HFFc6 (cell line): ENCODE data around the gene TBL1Y. TPM values are rescaled to one million over a fixed set of nuclear protein-coding genes. Genes with fewer than 3 reads are reported as not detected.

ENCODE experiments used
- DNase-seq: peaks from one replicate; pipeline ENCODE4 v3.0.0-alpha.2; 2018
- H3K27ac Mint-ChIP-seq: 2 replicates; pipeline ENCODE4 v1.8.0; 2020; ENCODE audit warnings: mild to moderate bottlenecking, mixed read lengths
- H3K27me3 Mint-ChIP-seq: 2 replicates; pipeline ENCODE4 v1.8.0; 2021; ENCODE audit warnings: mild to moderate bottlenecking, moderate library complexity, mixed read lengths; ENCODE audit not compliant: insufficient read depth
- H3K36me3 Mint-ChIP-seq: 2 replicates; pipeline ENCODE4 v1.8.0; 2021; ENCODE audit warnings: low read depth, mixed read lengths
- H3K4me1 Mint-ChIP-seq: 2 replicates; pipeline ENCODE4 v1.8.0; 2020; ENCODE audit warnings: low read depth, mixed read lengths
- H3K4me3 Mint-ChIP-seq: 2 replicates; pipeline ENCODE4 v1.8.0; 2020; ENCODE audit warnings: mild to moderate bottlenecking, moderate library complexity, mixed read lengths
- H3K9me3 Mint-ChIP-seq: 2 replicates; pipeline ENCODE4 v1.8.0; 2020; ENCODE audit warnings: mild to moderate bottlenecking, mixed read lengths
- total RNA-seq, 6 experiments: library from RNA; stranded (reverse); fragmentation: NEBNext Ultra II Directional; extraction: Animal tissue kit (Norgen Biotek cat#: 25700); gene quantifications; 2 replicates in 1 of 6; 3 replicates in 5 of 6; pipeline ENCODE4 v1.2.3, GENCODE V29; 2021
- TF ChIP-seq, protein P1 (sequence below): fragments of 200-600 bp; sonication (generic); IDR thresholded peaks from 2 replicates; pipeline ENCODE4 v1.5.0; 2021; ENCODE audit warnings: antibody characterized with exemption, mild to moderate bottlenecking

The TBL1Y gene
- total RNA-seq, 6 experiments from 2014 or later, result not detected

DNA sequence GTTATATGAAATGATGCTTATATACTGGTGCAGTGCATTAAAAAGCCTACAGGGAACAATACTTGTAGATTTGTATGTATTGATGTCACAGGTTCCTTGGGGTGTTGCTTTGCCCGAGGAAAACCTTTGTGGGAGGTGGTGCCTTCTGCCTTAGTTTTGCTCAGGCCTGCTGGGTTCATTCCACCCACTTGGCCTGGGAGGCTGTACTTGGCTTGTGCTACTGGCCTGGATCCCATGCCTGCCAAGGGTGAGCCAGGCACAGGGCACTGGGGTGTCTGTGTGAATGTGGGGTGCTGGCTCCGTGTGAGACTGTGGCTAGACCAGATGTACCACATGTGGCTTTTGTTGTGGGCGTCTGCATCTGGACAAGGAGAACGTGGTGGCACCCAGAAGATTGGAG lies 17.8 kb downstream of the TBL1Y start:
- no peaks in the 10 kb centered on the region for H3K36me3 Mint-ChIP-seq
- TF ChIP-seq, protein P1, sequence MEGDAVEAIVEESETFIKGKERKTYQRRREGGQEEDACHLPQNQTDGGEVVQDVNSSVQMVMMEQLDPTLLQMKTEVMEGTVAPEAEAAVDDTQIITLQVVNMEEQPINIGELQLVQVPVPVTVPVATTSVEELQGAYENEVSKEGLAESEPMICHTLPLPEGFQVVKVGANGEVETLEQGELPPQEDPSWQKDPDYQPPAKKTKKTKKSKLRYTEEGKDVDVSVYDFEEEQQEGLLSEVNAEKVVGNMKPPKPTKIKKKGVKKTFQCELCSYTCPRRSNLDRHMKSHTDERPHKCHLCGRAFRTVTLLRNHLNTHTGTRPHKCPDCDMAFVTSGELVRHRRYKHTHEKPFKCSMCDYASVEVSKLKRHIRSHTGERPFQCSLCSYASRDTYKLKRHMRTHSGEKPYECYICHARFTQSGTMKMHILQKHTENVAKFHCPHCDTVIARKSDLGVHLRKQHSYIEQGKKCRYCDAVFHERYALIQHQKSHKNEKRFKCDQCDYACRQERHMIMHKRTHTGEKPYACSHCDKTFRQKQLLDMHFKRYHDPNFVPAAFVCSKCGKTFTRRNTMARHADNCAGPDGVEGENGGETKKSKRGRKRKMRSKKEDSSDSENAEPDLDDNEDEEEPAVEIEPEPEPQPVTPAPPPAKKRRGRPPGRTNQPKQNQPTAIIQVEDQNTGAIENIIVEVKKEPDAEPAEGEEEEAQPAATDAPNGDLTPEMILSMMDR, result no peak
- no peak for DNase-seq
- H3K9me3 Mint-ChIP-seq, result no peaks in the 10 kb centered on the region
- H3K27me3 Mint-ChIP-seq, result no peaks in the 10 kb centered on the region
- no peak overlapping the region for H3K4me3 Mint-ChIP-seq
- no peak overlapping the region for H3K27ac Mint-ChIP-seq
- H3K4me1 Mint-ChIP-seq, result no peaks in the 10 kb centered on the region

DNA sequence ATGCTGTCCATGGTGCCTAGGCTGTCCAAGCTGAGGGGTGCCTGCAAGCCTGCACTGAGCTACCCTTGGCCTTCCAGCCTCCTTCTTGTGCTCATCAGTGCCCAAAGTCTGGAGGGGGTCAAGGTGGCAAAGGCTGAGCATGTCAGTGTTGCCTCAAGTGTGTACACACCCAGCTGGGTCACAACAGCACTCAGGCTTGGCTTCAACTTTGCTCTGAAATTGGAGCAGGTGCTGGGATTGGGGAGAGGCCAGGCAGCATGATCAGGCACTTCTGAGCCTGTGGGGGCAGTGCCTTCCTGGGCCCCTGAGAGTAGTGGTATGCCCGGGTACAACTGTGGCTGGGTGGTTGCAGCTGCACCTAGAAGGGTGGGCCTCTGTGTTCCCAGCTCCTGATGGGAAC lies 18.7 kb downstream of the TBL1Y start:
- Mint-ChIP-seq H3K36me3 (no peaks in the 10 kb centered on the region), H3K27me3 (no peaks in the 10 kb centered on the region), H3K4me3 (no peak overlapping the region), H3K4me1 (no peaks in the 10 kb centered on the region), H3K27ac (no peak overlapping the region), H3K9me3 (no peaks in the 10 kb centered on the region; the same call in 1 of the 2 replicates)
- TF ChIP-seq, protein P1, result no peak
- no peak for DNase-seq

DNA sequence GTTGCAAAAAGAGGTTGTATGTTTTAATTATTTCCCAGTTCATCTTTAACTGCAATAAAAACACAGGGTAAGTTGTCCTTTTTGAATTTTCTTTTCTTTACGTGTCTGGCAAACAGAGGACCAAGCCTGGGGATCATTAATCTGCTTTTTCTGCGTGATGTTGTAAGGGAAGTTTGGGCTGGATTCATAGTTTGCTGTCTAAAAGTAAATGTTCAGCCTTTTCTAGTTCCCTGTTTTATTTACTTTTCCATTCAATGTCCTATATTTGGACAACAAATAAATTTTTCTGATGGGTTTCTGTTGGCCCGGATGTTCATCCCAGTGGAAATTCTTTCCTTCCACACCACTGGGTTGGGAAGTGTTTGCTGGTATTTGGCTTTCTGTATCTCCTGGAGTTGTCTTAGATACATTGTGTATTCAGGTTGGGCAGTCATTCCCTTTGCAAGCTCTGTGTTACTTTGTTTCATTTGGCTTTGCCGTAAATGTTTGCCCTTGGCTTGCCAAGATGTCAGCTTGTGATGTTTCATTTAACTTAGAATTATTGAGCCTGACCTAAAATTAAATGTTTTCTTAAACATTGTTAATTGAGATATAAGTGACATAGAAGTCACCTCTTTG lies 21.4 kb downstream of the TBL1Y start:
- TF ChIP-seq, protein P1, result no peak
- Mint-ChIP-seq H3K36me3 (no peaks in the 10 kb centered on the region), H3K27ac (no peak overlapping the region), H3K9me3 (no peaks in the 10 kb centered on the region; the same call in 1 of the 2 replicates), H3K27me3 (no peaks in the 10 kb centered on the region), H3K4me3 (no peak overlapping the region), H3K4me1 (no peaks in the 10 kb centered on the region)
- DNase-seq, result no peak

DNA sequence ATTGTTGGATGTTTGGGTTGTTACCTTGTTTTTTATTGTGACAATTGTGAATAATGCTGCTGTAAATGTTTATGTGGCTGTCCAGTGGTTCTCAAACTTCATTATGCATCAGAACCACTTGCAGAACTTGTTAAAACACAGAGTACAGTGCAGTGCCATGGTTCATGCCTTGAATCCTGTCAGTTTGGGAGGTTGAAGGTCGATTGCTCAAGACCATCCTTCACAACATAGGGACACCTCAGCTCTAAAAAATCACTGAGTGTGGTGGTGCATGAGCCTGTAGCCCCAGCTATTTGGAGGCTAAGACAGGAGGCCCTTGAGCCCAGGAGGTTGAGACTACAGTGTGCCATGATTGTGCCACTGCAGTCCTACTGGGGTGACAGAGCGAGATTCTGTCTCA lies 25.0 kb downstream of the TBL1Y start:
- H3K9me3 Mint-ChIP-seq, result no peaks in the 10 kb centered on the region; the same call in 1 of the 2 replicates
- DNase-seq, result no peak
- H3K4me3 Mint-ChIP-seq, result no peak overlapping the region
- no peaks in the 10 kb centered on the region for H3K36me3 Mint-ChIP-seq
- no peaks in the 10 kb centered on the region for H3K4me1 Mint-ChIP-seq
- no peak overlapping the region for H3K27ac Mint-ChIP-seq
- H3K27me3 Mint-ChIP-seq, result no peaks in the 10 kb centered on the region
- TF ChIP-seq, protein P1, result no peak

DNA sequence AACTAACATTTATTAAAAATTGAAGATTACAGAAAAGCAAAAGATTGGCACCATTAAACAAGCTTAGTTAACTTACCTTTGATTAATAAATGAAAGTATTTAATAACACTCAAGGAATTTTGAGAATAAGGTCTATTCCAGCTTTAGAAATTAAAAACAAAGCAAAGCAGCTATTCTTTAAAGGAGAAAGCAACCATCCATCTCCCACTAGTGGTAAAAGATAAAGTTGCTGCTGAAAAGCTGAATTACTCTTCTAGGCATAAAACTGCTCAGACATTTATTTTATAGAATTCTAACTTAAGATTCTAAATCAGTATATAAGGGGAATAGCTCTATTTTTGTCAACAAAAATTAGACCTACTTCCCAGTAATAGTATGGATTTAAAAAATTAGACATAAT lies 37.2 kb downstream of the TBL1Y start:
- Mint-ChIP-seq H3K4me3 (no peak overlapping the region), H3K4me1 (no peaks in the 10 kb centered on the region), H3K9me3 (no peaks in the 10 kb centered on the region), H3K27me3 (no peaks in the 10 kb centered on the region), H3K36me3 (no peaks in the 10 kb centered on the region), H3K27ac (no peak overlapping the region)
- TF ChIP-seq, protein P1, result peak; percentile 36
- no peak for DNase-seq
